ENCODE results near the gene ZNF813. TPM values are rescaled to one million over a fixed set of nuclear protein-coding genes. Genes with fewer than 3 reads are reported as not detected.

Gene ZNF813
- total and polyA plus RNA-seq, 9 donors = 2.2 to 3.9 (median 2.8) TPM

GRCh38 chr19:53518716-53519115 is 51.2 kb downstream of the ZNF813 start:
- DNase-seq = peak; percentile 33
- H3K9me3 ChIP-seq (replicated peaks; ENCODE audit: control insufficient read depth, low read depth, low read length) = no peaks in the 10 kb centered on the region
- no peaks in the 10 kb centered on the region for H3K27me3 ChIP-seq (ENCODE audit: control insufficient read depth, insufficient read depth, low read length)
- no peak overlapping the region for H3K4me3 ChIP-seq (ENCODE audit: low read length)
- H3K27ac ChIP-seq (ENCODE audit: low read length) = peak overlapping the region; percentile 99
- no peaks in the 10 kb centered on the region for H3K36me3 ChIP-seq (ENCODE audit: control insufficient read depth, insufficient read depth, low read length)
- no CpG with 5 or more reads among the region's 1 CpG for WGBS (ENCODE audit: insufficient coverage)
- H3K4me1 ChIP-seq (ENCODE audit: control insufficient read depth, insufficient read depth, low read length) = peaks cover 23% of the 10 kb centered on the region

- Histone ChIP-seq H3K36me3 (ENCODE audit: control insufficient read depth, insufficient read depth, low read length) (no peaks in the 10 kb centered on the region), H3K27me3 (ENCODE audit: control insufficient read depth, insufficient read depth, low read length) (no peaks in the 10 kb centered on the region), H3K27ac (ENCODE audit: low read length) (peak overlapping the region; percentile 99), H3K4me3 (ENCODE audit: low read length) (no peak overlapping the region), H3K9me3 (replicated peaks; ENCODE audit: control insufficient read depth, low read depth, low read length) (no peaks in the 10 kb centered on the region), H3K4me1 (ENCODE audit: control insufficient read depth, insufficient read depth, low read length) (peaks cover 23% of the 10 kb centered on the region)
- WGBS (ENCODE audit: insufficient coverage) = 82% methylated on average over 4 of the region's 7 CpGs
- peak; percentile 47 for DNase-seq
Measured at GRCh38 chr19:53519446-53519845, 51.9 kb downstream of the ZNF813 start.

- 48% methylated on average over 12 of the region's 13 CpGs for WGBS (ENCODE audit: insufficient coverage)
- H3K9me3 ChIP-seq (replicated peaks; ENCODE audit: control insufficient read depth, low read depth, low read length) = no peaks in the 10 kb centered on the region
- peak overlapping the region; percentile 99 for H3K27ac ChIP-seq (ENCODE audit: low read length)
- H3K4me3 ChIP-seq (ENCODE audit: low read length) = peak overlapping the region; percentile 86
- no peaks in the 10 kb centered on the region for H3K27me3 ChIP-seq (ENCODE audit: control insufficient read depth, insufficient read depth, low read length)
- DNase-seq = no peak
- H3K36me3 ChIP-seq (ENCODE audit: control insufficient read depth, insufficient read depth, low read length) = no peaks in the 10 kb centered on the region
- peaks cover 23% of the 10 kb centered on the region for H3K4me1 ChIP-seq (ENCODE audit: control insufficient read depth, insufficient read depth, low read length)
Measured at GRCh38 chr19:53520163-53520546, 52.6 kb downstream of the ZNF813 start.

GRCh38 chr19:53520547-53521372 is 53.2 kb downstream of the ZNF813 start:
- WGBS (ENCODE audit: insufficient coverage) = under 1% methylated on average over 45 of the region's 46 CpGs
- Histone ChIP-seq H3K27me3 (ENCODE audit: control insufficient read depth, insufficient read depth, low read length) (no peaks in the 10 kb centered on the region), H3K27ac (ENCODE audit: low read length) (peak overlapping the region; percentile 99), H3K36me3 (ENCODE audit: control insufficient read depth, insufficient read depth, low read length) (no peaks in the 10 kb centered on the region), H3K9me3 (replicated peaks; ENCODE audit: control insufficient read depth, low read depth, low read length) (peaks cover 2% of the 10 kb centered on the region), H3K4me1 (ENCODE audit: control insufficient read depth, insufficient read depth, low read length) (peaks cover 23% of the 10 kb centered on the region), H3K4me3 (ENCODE audit: low read length) (peak overlapping the region; percentile 86)
- peak; percentile 100 for DNase-seq

GRCh38 chr19:53521373-53522202 is 54.1 kb downstream of the ZNF813 start:
- WGBS (ENCODE audit: insufficient coverage) = 17% methylated on average over 33 of the region's 33 CpGs
- H3K27ac ChIP-seq (ENCODE audit: low read length) = peak overlapping the region; percentile 99
- peaks cover 6% of the 10 kb centered on the region for H3K9me3 ChIP-seq (replicated peaks; ENCODE audit: control insufficient read depth, low read depth, low read length)
- H3K4me3 ChIP-seq (ENCODE audit: low read length) = peak overlapping the region; percentile 86
- no peaks in the 10 kb centered on the region for H3K27me3 ChIP-seq (ENCODE audit: control insufficient read depth, insufficient read depth, low read length)
- peaks cover 23% of the 10 kb centered on the region for H3K4me1 ChIP-seq (ENCODE audit: control insufficient read depth, insufficient read depth, low read length)
- DNase-seq = peak; percentile 15
- no peaks in the 10 kb centered on the region for H3K36me3 ChIP-seq (ENCODE audit: control insufficient read depth, insufficient read depth, low read length)

GRCh38 chr19:53525922-53526321 is 58.4 kb downstream of the ZNF813 start:
- Histone ChIP-seq H3K27ac (ENCODE audit: low read length) (no peak overlapping the region), H3K27me3 (ENCODE audit: control insufficient read depth, insufficient read depth, low read length) (no peaks in the 10 kb centered on the region)
- WGBS (ENCODE audit: insufficient coverage) = no CpG with 5 or more reads among the region's 2 CpGs

GRCh38 chr19:53530622-53531021 is 63.1 kb downstream of the ZNF813 start:
- Histone ChIP-seq H3K36me3 (ENCODE audit: control insufficient read depth, insufficient read depth, low read length) (no peaks in the 10 kb centered on the region), H3K9me3 (replicated peaks; ENCODE audit: control insufficient read depth, low read depth, low read length) (peaks cover 6% of the 10 kb centered on the region), H3K27me3 (ENCODE audit: control insufficient read depth, insufficient read depth, low read length) (no peaks in the 10 kb centered on the region), H3K27ac (ENCODE audit: low read length) (no peak overlapping the region), H3K4me1 (ENCODE audit: control insufficient read depth, insufficient read depth, low read length) (no peaks in the 10 kb centered on the region), H3K4me3 (ENCODE audit: low read length) (no peak overlapping the region)
- no peak for DNase-seq
- WGBS (ENCODE audit: insufficient coverage) = 84% methylated on average over 6 of the region's 8 CpGs

More at GRCh38 chr19:53525922-53526321, 58.4 kb downstream of the ZNF813 start:
- Histone ChIP-seq H3K4me1 (ENCODE audit: control insufficient read depth, insufficient read depth, low read length) (peaks cover 10% of the 10 kb centered on the region), H3K4me3 (ENCODE audit: low read length) (no peak overlapping the region), H3K36me3 (ENCODE audit: control insufficient read depth, insufficient read depth, low read length) (no peaks in the 10 kb centered on the region), H3K9me3 (replicated peaks; ENCODE audit: control insufficient read depth, low read depth, low read length) (peaks cover 6% of the 10 kb centered on the region)
- no peak for DNase-seq

GRCh38 chr19:53531457-53531856 is 63.9 kb downstream of the ZNF813 start:
- H3K27me3 ChIP-seq (ENCODE audit: control insufficient read depth, insufficient read depth, low read length) = no peaks in the 10 kb centered on the region
- H3K9me3 ChIP-seq (replicated peaks; ENCODE audit: control insufficient read depth, low read depth, low read length) = no peaks in the 10 kb centered on the region
- H3K36me3 ChIP-seq (ENCODE audit: control insufficient read depth, insufficient read depth, low read length) = no peaks in the 10 kb centered on the region
- no peak overlapping the region for H3K4me3 ChIP-seq (ENCODE audit: low read length)
- H3K27ac ChIP-seq (ENCODE audit: low read length) = no peak overlapping the region
- no CpG with 5 or more reads among the region's 4 CpGs for WGBS (ENCODE audit: insufficient coverage)
- DNase-seq = no peak
- H3K4me1 ChIP-seq (ENCODE audit: control insufficient read depth, insufficient read depth, low read length) = no peaks in the 10 kb centered on the region

GRCh38 chr19:53532362-53532761 is 64.8 kb downstream of the ZNF813 start:
- H3K4me3 ChIP-seq (ENCODE audit: low read length) = no peak overlapping the region
- DNase-seq = no peak
- no peaks in the 10 kb centered on the region for H3K4me1 ChIP-seq (ENCODE audit: control insufficient read depth, insufficient read depth, low read length)
- no peaks in the 10 kb centered on the region for H3K9me3 ChIP-seq (replicated peaks; ENCODE audit: control insufficient read depth, low read depth, low read length)
- H3K27ac ChIP-seq (ENCODE audit: low read length) = no peak overlapping the region
- no CpG with 5 or more reads among the region's 1 CpG for WGBS (ENCODE audit: insufficient coverage)
- H3K27me3 ChIP-seq (ENCODE audit: control insufficient read depth, insufficient read depth, low read length) = no peaks in the 10 kb centered on the region
- H3K36me3 ChIP-seq (ENCODE audit: control insufficient read depth, insufficient read depth, low read length) = no peaks in the 10 kb centered on the region

GRCh38 chr19:53536225-53536548 is 68.7 kb downstream of the ZNF813 start:
- peaks cover 2% of the 10 kb centered on the region for H3K4me1 ChIP-seq (ENCODE audit: control insufficient read depth, insufficient read depth, low read length)
- no peak overlapping the region for H3K4me3 ChIP-seq (ENCODE audit: low read length)
- H3K9me3 ChIP-seq (replicated peaks; ENCODE audit: control insufficient read depth, low read depth, low read length) = no peaks in the 10 kb centered on the region
- H3K27ac ChIP-seq (ENCODE audit: low read length) = no peak overlapping the region
- no peak for DNase-seq
- H3K27me3 ChIP-seq (ENCODE audit: control insufficient read depth, insufficient read depth, low read length) = no peaks in the 10 kb centered on the region
- peaks cover 7% of the 10 kb centered on the region for H3K36me3 ChIP-seq (ENCODE audit: control insufficient read depth, insufficient read depth, low read length)
